ENCODE results near the gene PNP.
A peak's percentile ranks its signal among the peaks of the same experiment; 100 is the strongest.

Gene PNP

DNA sequence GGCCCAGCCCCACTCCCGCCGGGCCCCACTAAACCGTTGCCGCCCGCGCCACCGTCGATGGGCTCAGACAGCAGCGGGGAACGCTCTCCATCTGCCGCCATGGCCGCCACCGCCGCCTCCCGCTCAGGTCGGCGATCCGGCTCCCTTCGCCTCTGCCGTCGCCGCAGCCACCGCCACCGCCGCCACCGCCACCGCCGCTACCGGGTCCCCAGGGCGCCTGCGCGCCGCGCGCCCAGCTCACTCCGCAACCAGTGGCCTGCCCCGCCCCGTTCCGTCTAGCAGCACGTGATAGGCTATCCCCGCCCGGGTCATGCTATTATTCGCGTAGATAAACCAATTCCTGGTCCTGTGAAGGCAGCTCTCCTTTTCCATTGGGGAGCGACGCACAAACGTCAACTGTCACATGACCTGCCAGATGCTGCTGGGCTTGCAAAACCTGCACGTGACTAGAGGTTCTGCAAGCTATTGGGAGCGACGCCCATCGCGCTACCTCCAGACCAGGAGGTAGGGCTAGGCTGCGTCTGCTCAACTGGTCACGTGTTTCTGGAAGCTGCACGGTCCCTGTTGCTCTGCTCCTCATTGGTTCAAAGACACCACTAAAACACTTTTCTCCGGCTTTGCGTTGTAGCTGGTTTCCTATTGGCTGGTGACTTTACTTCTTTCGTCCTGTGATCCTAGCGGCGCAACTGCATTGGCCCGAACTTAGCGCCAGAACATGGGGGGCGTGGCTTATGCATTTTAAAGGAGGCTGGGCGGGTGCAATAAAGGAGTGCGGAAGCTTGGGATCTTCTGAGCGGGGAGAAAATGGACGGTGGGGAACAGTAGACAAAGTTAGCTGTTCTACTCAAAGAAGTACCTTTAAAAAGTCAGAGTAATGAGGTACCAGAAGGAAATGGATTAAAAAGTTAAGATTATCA is 7.7 kb upstream of the PNP start, which contains the start of gene PIP4P1:
Gene PIP4P1, minus strand, starts transcription at position 210 of the 917 bp plus-strand sequence. Its CDS starts 109 bp downstream, at position 101.
- H3K4me3 ChIP-seq (ENCODE audit: low read depth, low read length), result peak within 1 kb of the TSS; percentile 83
- H3K9me3 ChIP-seq, result no peaks in the 10 kb centered on the region
- TF ChIP-seq CTCF (IDR thresholded peaks at IDR 0.05; ENCODE audit: low read depth, low read length), result no peak
- H3K27me3 ChIP-seq, result no peaks in the 10 kb centered on the region
- DNase-seq, result peak; percentile 99
- peaks cover 29% of the 10 kb centered on the region for H3K36me3 ChIP-seq
- no peaks in the 10 kb centered on the region for H3K4me1 ChIP-seq

GRCh38 chr14:20468764-20469241 is 403 bp upstream of the PNP start:
- no peaks in the 10 kb centered on the region for H3K27me3 ChIP-seq
- DNase-seq, result peak; percentile 39
- H3K4me3 ChIP-seq (ENCODE audit: low read depth, low read length), result peak overlapping the region; percentile 99
- H3K36me3 ChIP-seq, result peaks cover 22% of the 10 kb centered on the region
- TF ChIP-seq CTCF (IDR thresholded peaks at IDR 0.05; ENCODE audit: low read depth, low read length), result no peak
- no peaks in the 10 kb centered on the region for H3K9me3 ChIP-seq
- H3K4me1 ChIP-seq, result no peaks in the 10 kb centered on the region

- DNase-seq, result peak; percentile 25
- TF ChIP-seq CTCF (IDR thresholded peaks at IDR 0.05; ENCODE audit: low read depth, low read length), result no peak
These were observed 840 bp downstream of the PNP start for GRCh38 chr14:20469890-20470602.

GRCh38 chr14:20470603-20470901 is 1.3 kb downstream of the PNP start:
- H3K4me1 ChIP-seq, result no peaks in the 10 kb centered on the region
- no peak for TF ChIP-seq CTCF (IDR thresholded peaks at IDR 0.05; ENCODE audit: low read depth, low read length)
- peak overlapping the region; percentile 99 for H3K4me3 ChIP-seq (ENCODE audit: low read depth, low read length)
- H3K36me3 ChIP-seq, result peaks cover 39% of the 10 kb centered on the region
- no peaks in the 10 kb centered on the region for H3K9me3 ChIP-seq
- H3K27me3 ChIP-seq, result no peaks in the 10 kb centered on the region
- DNase-seq, result no peak

More at GRCh38 chr14:20469890-20470602, 840 bp downstream of the PNP start:
- no peaks in the 10 kb centered on the region for H3K9me3 ChIP-seq
- no peaks in the 10 kb centered on the region for H3K4me1 ChIP-seq
- peak overlapping the region; percentile 99 for H3K4me3 ChIP-seq (ENCODE audit: low read depth, low read length)
- no peaks in the 10 kb centered on the region for H3K27me3 ChIP-seq
- peaks cover 34% of the 10 kb centered on the region for H3K36me3 ChIP-seq

- Histone ChIP-seq H3K4me3 (ENCODE audit: low read depth, low read length) (no peak overlapping the region), H3K36me3 (peaks cover 60% of the 10 kb centered on the region), H3K4me1 (peaks cover 9% of the 10 kb centered on the region; the same call in 1 of the 2 replicates), H3K27me3 (no peaks in the 10 kb centered on the region), H3K9me3 (no peaks in the 10 kb centered on the region)
- no peak for TF ChIP-seq CTCF (IDR thresholded peaks at IDR 0.05; ENCODE audit: low read depth, low read length)
- no peak for DNase-seq
These were observed 3.4 kb downstream of the PNP start for GRCh38 chr14:20472536-20473169.
